ENCODE measurements around the gene SMG9.
A peak's percentile ranks its signal among the peaks of the same experiment; 100 is the strongest.

Gene SMG9

GRCh38 chr19:43726736-43727592 is 27.8 kb downstream of the SMG9 start:
- H3K36me3 ChIP-seq (replicated peaks): peaks cover 28% of the 10 kb centered on the region
- no peak overlapping the region for H3K4me3 ChIP-seq (ENCODE audit: low read depth, low read length)
- no peaks in the 10 kb centered on the region for H3K27me3 ChIP-seq (replicated peaks)
- no peak for DNase-seq
- in situ Hi-C loops (cut with HindIII; ENCODE audit: low pct_ligation_motif_present, low sequenced_read_pairs): no loop called here
- H3K27ac ChIP-seq: no peak overlapping the region
- no peak for TF ChIP-seq CTCF (IDR thresholded peaks at IDR 0.05; ENCODE audit: low read depth, low read length, missing control alignments)

- H3K4me3 ChIP-seq (ENCODE audit: low read depth, low read length): no peak overlapping the region
- DNase-seq: no peak
- TF ChIP-seq CTCF (IDR thresholded peaks at IDR 0.05; ENCODE audit: low read depth, low read length, missing control alignments): no peak
- peaks cover 16% of the 10 kb centered on the region for H3K36me3 ChIP-seq (replicated peaks)
- in situ Hi-C loops (cut with HindIII; ENCODE audit: low pct_ligation_motif_present, low sequenced_read_pairs): no loop called here
- H3K27ac ChIP-seq: no peak overlapping the region
- H3K27me3 ChIP-seq (replicated peaks): no peaks in the 10 kb centered on the region
Observed at GRCh38 chr19:43725468-43725867, 29.3 kb downstream of the SMG9 start.

- in situ Hi-C loops (cut with HindIII; ENCODE audit: low pct_ligation_motif_present, low sequenced_read_pairs): no loop called here
- no peak for TF ChIP-seq CTCF (IDR thresholded peaks at IDR 0.05; ENCODE audit: low read depth, low read length, missing control alignments)
- no peak overlapping the region for H3K4me3 ChIP-seq (ENCODE audit: low read depth, low read length)
- DNase-seq: no peak
- H3K36me3 ChIP-seq (replicated peaks): peaks cover 16% of the 10 kb centered on the region
- H3K27me3 ChIP-seq (replicated peaks): no peaks in the 10 kb centered on the region
- H3K27ac ChIP-seq: no peak overlapping the region
Observed at GRCh38 chr19:43724896-43725295, 29.9 kb downstream of the SMG9 start.

GRCh38 chr19:43723588-43723987 is 31.2 kb downstream of the SMG9 start:
- in situ Hi-C loops (cut with HindIII; ENCODE audit: low pct_ligation_motif_present, low sequenced_read_pairs): no loop called here

GRCh38 chr19:43721469-43722048 is 33.2 kb downstream of the SMG9 start:
- Histone ChIP-seq H3K36me3 (replicated peaks) (no peaks in the 10 kb centered on the region), H3K27ac (no peak overlapping the region), H3K4me3 (ENCODE audit: low read depth, low read length) (no peak overlapping the region), H3K27me3 (replicated peaks) (no peaks in the 10 kb centered on the region)
- no peak for TF ChIP-seq CTCF (IDR thresholded peaks at IDR 0.05; ENCODE audit: low read depth, low read length, missing control alignments)
- DNase-seq: no peak
- in situ Hi-C loops (cut with HindIII; ENCODE audit: low pct_ligation_motif_present, low sequenced_read_pairs): no loop called here

More at GRCh38 chr19:43723588-43723987, 31.2 kb downstream of the SMG9 start:
- Histone ChIP-seq H3K36me3 (replicated peaks) (peaks cover 8% of the 10 kb centered on the region), H3K4me3 (ENCODE audit: low read depth, low read length) (no peak overlapping the region), H3K27me3 (replicated peaks) (no peaks in the 10 kb centered on the region), H3K27ac (no peak overlapping the region)
- peak; percentile 56 for TF ChIP-seq CTCF (IDR thresholded peaks at IDR 0.05; ENCODE audit: low read depth, low read length, missing control alignments)
- no peak for DNase-seq
